Measurements from ENCODE around the gene CENPO.

The CENPO gene

DNA sequence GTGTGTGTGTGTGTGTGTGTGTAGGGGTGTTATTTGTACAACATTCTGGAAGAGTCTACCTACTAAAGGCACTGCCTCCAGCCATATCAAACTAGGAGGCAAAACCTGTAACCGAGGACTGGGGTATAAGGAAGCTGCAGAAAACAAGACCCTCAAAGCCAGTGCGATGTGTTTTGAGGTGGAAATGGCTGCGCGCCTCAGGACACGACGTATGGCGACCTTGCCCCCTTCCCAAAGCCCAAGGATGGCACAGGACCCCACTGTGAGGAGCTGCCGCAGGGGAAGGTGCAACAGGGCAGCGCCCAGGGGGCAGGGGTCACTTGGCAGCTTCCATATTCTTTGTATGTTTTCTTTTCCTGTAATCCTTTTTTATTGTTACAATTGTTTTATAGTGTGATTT lies 59.8 kb downstream of the CENPO start:
- DNase-seq (ENCODE audit: low read depth), result no peak
- TF ChIP-seq, protein P1, sequence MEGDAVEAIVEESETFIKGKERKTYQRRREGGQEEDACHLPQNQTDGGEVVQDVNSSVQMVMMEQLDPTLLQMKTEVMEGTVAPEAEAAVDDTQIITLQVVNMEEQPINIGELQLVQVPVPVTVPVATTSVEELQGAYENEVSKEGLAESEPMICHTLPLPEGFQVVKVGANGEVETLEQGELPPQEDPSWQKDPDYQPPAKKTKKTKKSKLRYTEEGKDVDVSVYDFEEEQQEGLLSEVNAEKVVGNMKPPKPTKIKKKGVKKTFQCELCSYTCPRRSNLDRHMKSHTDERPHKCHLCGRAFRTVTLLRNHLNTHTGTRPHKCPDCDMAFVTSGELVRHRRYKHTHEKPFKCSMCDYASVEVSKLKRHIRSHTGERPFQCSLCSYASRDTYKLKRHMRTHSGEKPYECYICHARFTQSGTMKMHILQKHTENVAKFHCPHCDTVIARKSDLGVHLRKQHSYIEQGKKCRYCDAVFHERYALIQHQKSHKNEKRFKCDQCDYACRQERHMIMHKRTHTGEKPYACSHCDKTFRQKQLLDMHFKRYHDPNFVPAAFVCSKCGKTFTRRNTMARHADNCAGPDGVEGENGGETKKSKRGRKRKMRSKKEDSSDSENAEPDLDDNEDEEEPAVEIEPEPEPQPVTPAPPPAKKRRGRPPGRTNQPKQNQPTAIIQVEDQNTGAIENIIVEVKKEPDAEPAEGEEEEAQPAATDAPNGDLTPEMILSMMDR (IDR thresholded peaks at IDR 0.05; ENCODE audit: control insufficient read depth, extremely low read depth, insufficient read depth), result no peak
- H3K4me3 ChIP-seq (ENCODE audit: low read depth, low read length), result no peak overlapping the region

DNA sequence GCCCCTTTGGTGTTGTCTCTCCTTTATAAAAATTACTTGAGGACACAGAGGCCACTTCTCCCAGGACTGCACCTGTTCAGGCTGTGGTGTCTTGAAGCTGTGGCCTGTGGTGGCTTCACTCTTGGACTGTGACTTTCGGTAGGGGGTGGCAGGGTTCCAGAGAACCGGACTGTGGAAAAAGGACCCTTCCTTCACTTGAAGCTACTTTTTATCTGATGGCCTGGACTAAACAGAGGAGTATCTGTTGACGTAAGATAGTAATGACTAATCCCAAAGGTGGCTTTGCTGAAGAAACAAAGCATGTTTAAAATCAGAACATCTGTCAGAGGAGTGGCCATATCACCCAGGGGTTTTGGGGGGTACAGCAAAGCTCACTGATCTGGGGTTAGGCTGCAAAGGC lies 60.8 kb downstream of the CENPO start:
- TF ChIP-seq, protein P1 (IDR thresholded peaks at IDR 0.05; ENCODE audit: control insufficient read depth, extremely low read depth, insufficient read depth), result no peak
- no peak overlapping the region for H3K4me3 ChIP-seq (ENCODE audit: low read depth, low read length)

DNA sequence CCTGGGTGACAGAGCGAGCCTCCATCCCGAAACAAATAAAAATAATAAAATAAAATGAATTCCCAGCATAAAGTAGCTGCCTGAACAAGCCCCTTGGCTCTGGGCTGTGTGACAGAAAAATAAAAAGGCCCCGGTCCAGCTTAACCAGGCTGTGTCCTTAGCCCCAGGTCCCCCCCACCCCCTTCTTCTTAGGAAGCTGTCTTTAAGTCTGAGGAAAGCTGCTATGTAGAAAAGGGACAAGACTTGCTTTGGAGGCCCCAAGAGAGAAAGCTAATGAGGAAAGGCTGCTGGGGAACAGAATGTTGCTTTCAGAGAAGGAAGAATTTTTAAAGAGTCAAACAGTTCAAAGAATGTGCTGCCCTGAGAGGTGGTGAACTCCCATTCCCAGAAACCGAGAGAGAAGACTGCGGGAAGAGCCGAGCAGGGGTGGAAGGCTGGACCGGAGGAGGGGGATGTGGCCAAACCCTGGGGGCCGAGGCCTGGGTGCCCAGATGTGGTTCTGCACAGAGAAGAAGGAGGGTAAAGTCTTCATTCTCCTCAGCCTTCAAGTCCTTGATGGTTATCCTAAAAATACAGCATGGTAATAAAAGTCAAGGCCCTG lies 61.9 kb downstream of the CENPO start:
- DNase-seq (ENCODE audit: low read depth), result no peak
- TF ChIP-seq, protein P1 (IDR thresholded peaks at IDR 0.05; ENCODE audit: control insufficient read depth, extremely low read depth, insufficient read depth), result no peak
- H3K4me3 ChIP-seq (ENCODE audit: low read depth, low read length), result no peak overlapping the region

More for the DNA sequence above, 60.8 kb downstream of the CENPO start:
- DNase-seq (ENCODE audit: low read depth), result no peak

DNA sequence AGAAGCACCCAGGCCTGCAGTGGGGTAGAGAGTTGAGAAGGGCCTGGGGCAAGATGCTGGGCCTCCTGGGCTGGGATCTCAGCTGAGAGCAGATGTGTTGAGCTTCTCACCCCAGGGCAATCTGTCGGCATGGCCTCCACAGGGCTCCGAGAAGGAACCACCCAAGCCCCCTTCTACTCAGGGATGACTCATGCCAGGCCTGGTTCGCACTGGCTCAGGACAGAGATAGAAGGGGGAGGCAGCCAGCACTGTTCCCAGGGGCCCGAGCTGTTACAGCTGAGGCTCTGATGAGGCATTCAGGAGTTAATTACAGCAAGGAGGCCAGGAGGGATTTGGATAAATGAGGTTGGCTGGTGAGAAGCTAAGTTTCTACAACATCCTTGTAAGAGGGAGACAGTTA lies 62.5 kb downstream of the CENPO start:
- DNase-seq (ENCODE audit: low read depth), result no peak
- no peak overlapping the region for H3K4me3 ChIP-seq (ENCODE audit: low read depth, low read length)
- TF ChIP-seq, protein P1 (IDR thresholded peaks at IDR 0.05; ENCODE audit: control insufficient read depth, extremely low read depth, insufficient read depth), result no peak

DNA sequence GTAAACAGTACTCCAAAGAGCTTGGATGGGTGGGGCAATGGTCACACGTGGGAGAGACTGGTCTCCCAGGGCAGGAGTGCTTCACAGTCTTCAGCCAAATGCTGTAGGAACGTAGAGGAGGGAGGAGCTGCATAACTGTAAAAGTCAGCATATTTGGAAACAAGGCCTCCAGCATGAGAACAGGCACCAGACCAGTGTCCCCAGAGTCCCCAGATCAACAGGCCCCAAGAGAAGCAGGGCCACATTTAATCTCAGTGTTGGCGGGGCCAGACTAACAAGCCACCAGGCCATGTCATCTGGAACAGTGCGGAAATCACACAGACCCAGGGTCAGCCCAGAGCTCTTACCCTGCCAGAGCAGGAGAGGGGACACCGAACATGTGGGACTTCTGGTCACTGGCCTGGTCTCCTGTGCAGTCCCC lies 63.6 kb downstream of the CENPO start:
- no peak overlapping the region for H3K4me3 ChIP-seq (ENCODE audit: low read depth, low read length)
- DNase-seq (ENCODE audit: low read depth), result no peak
- TF ChIP-seq, protein P1 (IDR thresholded peaks at IDR 0.05; ENCODE audit: control insufficient read depth, extremely low read depth, insufficient read depth), result no peak

DNA sequence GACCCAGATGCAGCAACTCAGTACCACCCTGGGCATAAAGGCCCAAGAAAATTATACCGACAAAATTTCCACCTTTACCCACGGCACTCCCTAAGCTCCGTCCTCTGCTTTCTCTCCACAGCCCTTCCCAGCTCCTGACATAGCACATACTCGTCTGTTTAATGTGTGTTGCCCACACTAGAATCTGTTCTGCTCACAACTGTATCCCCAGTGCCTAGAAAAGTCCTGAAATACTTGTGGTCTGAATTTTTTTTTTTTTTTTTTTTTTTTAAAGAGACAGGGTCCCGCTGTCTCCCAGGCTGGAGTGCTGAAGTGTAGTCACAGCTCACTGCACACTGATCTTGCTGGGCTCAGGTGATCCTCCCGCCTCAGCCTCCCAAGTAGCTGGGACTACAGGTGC lies 64.5 kb downstream of the CENPO start:
- DNase-seq (ENCODE audit: low read depth), result no peak
- H3K4me3 ChIP-seq (ENCODE audit: low read depth, low read length), result no peak overlapping the region
- TF ChIP-seq, protein P1 (IDR thresholded peaks at IDR 0.05; ENCODE audit: control insufficient read depth, extremely low read depth, insufficient read depth), result no peak

DNA sequence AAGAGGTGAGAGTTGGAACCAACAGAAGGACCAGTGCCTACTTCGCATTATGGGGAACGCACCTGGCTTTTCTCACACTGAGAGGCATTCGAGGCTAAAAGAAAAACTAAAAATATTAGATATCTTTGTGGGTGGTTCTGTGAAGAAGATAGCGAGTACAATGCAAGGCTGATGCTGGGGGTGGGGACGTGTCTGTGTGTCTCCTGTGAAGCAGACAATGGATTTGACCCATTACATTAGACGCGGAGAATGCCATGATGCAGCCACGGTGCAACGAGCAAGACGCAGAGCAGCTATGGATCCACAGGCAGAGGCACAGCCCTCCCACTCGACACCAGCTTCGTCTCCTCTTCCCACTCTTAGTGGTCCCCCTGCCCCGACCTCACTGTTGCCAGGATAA lies 65.8 kb downstream of the CENPO start:
- DNase-seq (ENCODE audit: low read depth), result no peak
- TF ChIP-seq, protein P1 (IDR thresholded peaks at IDR 0.05; ENCODE audit: control insufficient read depth, extremely low read depth, insufficient read depth), result no peak
- H3K4me3 ChIP-seq (ENCODE audit: low read depth, low read length), result no peak overlapping the region
